Sciatic nerve (tissue), 2 donors: ENCODE data around the gene RAET1L. TPM values are rescaled to one million over a fixed set of nuclear protein-coding genes. Genes with fewer than 3 reads are reported as not detected.

Experiments used
- ATAC-seq: fragments of 200-7000 bp; cut with Tn5 transposase; one replicate; pipeline ENCODE4 v1.9.1; 2020; ENCODE audit warnings: mild to moderate bottlenecking, moderate library complexity
- DNase-seq: peaks from one replicate; pipeline ENCODE4 v3.0.0-alpha.2; 2020; ENCODE audit warnings: low spot score
- intact Hi-C: fragments of 100-400 bp; cut with DNase I; formaldehyde crosslinking; loops from one replicate; pipeline ENCODE4 v1.14.2; 2022
- total RNA-seq: library from RNA; stranded (reverse); fragmentation: NEBNext Ultra II Directional; extraction: Animal tissue kit (Norgen Biotek cat#: 25700); gene quantifications from one replicate; pipeline ENCODE4 v1.2.1, GENCODE V29; 2021
- donor health status: DM: no; HTN: no; CAD: no.
- donor health status: DM: no; HTN: no; CAD: no.

RAET1L gene
- total RNA-seq, 1 donor from 2014 or later: not detected

GRCh38 chr6:150050846-150051245 is 25.5 kb upstream of the RAET1L start:
- intact Hi-C loops: no loop called here
- no peak for DNase-seq
- no peak for ATAC-seq

DNA sequence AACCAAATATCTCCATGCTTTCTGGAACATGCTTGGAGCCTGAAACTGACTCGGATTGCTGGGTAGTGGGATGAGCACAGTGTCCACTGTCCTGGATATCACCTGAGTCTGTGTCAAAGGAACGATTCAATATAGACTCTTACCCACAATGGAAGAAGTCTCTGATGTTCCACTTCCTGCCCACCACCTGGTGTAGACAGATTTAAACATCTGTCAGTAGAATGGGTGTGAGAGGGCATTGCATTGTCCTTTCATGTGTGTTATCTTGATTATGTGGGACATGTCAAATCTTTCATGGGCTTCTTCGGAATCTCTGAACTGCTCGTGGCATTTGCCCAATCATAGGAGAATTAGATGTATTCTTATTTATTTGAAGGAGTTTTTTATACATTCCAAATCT is 22.8 kb upstream of the RAET1L start:
- ATAC-seq (no peak), DNase-seq (no peak)
- intact Hi-C loops: no loop called here

GRCh38 chr6:150046943-150047342 is 21.6 kb upstream of the RAET1L start:
- DNase-seq: no peak
- ATAC-seq: no peak
- intact Hi-C loops: no loop called here

DNA sequence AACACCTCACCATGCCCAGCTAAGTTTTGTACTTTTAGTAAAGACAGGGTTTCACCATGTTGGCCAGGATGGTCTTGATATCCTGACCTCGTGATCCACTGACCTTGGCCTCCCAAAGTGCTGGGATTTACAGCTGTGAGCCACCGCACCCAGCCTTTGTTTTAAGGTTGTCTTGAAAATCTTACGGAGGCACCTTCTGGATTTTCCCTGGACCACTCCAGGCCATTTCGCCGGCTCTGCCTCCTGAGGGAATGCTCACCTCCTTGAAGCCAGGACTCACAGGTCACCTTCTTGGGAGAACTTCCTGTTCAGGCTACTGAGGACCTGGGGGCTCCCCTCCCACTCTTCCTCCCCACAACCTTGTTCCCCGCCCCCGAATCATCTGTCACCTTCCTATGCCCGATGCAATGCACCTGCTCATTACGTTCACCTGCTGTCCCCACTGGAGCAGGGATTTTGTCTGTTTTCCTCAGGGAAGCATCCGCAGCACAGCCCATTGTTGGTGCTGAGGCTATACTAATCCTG is 19.4 kb upstream of the RAET1L start:
- DNase-seq (no peak), ATAC-seq (no peak)
- intact Hi-C loops: no loop called here

DNA sequence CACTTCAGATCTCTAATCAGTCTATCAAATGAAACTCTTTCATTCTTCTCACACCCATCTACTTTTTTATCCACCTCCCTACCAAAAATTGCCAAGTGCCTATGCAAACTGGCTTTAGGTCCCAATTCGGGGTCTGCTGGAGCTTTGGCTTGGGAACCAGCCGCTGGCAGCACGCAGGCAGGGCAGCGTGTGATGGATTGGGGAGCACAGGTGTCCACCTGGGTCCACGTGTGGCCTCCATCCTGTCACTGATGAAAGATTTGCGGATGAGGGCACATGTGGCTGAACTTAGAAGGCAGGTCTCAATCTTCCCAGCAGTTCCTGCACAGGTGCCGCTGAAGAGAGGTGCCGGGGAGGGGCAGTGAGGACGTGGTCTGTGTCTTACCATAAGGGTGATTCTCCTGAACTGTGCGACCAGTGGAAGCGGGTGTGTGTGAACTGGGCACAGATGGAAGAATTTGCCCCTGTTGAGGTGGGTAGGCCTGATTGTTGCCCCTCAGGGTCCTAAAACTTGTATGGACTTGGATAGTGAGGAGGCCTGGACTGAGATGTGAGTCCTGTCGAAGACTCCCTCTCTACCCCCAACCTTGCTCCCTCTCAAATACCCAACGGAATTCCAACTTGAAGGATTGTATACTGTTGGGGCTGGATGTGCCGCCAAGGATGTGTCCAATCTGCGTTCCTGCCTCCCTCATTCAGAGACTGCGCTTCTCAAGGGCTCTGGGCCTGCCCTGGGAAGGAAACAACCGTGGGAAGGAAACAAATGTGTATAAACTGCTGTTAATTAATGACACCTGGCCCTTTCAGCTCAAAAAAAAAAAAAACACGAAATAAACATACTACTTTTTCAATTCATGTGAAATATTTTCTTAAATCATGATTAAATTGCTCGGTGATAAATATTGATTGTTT is 18.4 kb upstream of the RAET1L start:
- intact Hi-C loops: no loop called here
- no peak for ATAC-seq
- no peak for DNase-seq

- intact Hi-C loops: no loop called here
Observed at GRCh38 chr6:150043096-150043495, 17.8 kb upstream of the RAET1L start.

GRCh38 chr6:150038202-150039062 is 13.1 kb upstream of the RAET1L start:
- DNase-seq (no peak), ATAC-seq (no peak)
- intact Hi-C loops: no loop called here

More at GRCh38 chr6:150043096-150043495, 17.8 kb upstream of the RAET1L start:
- ATAC-seq (no peak), DNase-seq (no peak)

DNA sequence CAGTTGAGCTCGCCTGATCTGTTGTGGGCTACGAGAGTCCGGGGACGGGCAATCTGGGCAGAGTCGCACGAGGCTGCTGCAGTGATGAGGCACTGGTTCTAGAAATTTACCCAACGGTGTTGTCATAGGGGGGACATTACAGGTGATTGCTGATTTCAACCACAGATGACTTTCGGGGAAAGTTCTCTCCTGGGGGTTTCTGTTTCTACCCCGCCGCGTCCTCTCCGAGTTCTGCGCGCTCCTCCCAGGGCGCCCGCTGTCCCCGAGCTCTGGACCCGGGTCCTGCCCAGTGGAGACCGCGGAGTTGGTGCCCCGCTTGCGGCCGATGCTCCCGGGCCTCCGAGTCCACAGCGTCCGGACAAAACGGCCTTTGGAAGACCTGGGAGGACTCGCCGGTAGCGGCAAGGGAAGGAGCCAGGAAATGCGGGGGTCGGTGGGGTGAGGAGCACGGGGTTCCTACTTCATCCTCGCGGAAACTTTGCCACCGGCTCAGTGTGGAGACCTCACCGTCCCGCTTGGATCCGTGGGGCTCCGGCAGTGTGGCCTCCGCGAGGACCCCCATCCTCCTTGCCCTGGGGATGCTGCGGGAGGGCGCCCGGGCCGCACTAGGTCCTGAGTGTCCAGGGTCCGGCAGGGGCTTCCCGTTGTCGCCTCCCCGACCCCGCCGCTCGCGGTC is 12.3 kb upstream of the RAET1L start:
- DNase-seq (no peak), ATAC-seq (peak; percentile 44)
- intact Hi-C loops: no loop called here

- ATAC-seq: no peak
- no peak for DNase-seq
- intact Hi-C loops: no loop called here
Observed at GRCh38 chr6:150036081-150036480, 10.7 kb upstream of the RAET1L start.

DNA sequence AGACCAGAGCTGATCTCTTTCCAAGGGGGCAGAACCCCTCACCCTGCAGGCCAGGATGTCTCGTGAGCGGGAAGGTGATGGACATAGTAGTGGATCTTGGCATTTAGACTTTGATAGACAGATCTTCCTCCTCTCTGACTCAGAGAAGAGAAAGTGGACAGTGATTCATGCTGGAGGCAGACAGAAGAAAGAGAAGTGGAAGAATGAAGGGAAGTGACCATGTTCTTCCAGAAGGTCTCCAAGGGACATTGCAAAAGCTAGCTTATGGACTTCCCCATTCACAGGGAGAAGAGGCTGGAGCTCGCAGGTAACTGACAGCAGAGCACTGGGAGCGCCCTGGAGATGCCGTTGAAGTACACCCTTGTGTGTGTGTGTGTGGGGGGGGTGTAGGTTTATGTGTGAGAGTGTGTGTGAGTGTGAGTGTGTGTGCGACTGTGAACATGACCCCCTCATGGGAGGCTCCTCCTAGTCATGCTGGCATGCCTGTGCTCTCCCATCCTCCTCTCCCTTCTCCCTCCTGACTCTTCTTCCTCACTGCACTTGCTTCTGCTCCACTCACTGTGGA is 8.0 kb upstream of the RAET1L start:
- DNase-seq (no peak), ATAC-seq (no peak)
- intact Hi-C loops: no loop called here

GRCh38 chr6:150032598-150032997 is 7.3 kb upstream of the RAET1L start:
- ATAC-seq (no peak), DNase-seq (no peak)
- intact Hi-C loops: no loop called here

- ATAC-seq: no peak
- intact Hi-C loops: no loop called here
- DNase-seq: no peak
Observed at GRCh38 chr6:150030611-150031010, 5.3 kb upstream of the RAET1L start.

GRCh38 chr6:150029749-150030148 is 4.4 kb upstream of the RAET1L start:
- ATAC-seq (no peak), DNase-seq (no peak)
- intact Hi-C loops: no loop called here

DNA sequence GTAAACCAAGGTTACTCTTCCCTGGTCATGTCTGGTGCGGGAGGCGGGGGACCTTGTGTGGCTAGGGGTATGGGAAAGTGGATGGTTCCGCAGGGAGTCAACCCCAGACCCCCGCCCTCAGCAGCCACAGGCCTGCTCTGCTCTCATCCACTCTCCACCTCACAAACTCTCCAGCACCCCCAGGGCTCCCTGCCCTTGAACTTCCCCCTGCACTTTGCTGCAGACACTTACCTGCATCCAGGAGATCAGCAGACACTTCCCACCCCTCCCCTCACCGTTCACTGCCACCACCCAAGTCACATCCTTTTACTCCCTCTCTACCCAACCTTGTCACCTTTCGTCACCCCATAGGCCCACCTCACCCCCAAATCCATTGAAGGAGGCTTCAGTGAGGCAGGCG is 3.9 kb upstream of the RAET1L start:
- intact Hi-C loops: no loop called here
- no peak for ATAC-seq
- no peak for DNase-seq

DNA sequence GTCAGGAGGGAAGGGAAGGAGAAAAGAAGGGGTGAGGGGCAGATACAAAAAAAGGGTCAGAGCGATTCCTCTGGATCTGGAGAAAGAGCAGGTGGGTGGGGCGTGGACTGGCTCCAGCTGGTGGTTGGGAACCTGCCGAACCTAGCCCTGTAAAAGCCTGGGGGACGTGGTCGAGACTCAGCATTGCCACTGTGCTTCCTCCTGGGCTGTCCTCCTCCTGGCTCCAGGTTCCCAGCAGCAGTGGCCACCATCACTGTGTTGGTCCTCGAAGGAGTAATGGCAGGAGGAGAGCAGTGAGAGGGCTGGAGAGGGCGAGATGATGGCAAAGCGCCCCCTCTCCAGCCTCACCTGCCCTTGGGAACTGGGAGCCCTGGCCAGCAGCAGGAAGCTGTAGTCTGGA is 3.5 kb upstream of the RAET1L start:
- no peak for DNase-seq

GRCh38 chr6:150027806-150028565 is 2.7 kb upstream of the RAET1L start:
- ATAC-seq: no peak
- DNase-seq: no peak
- intact Hi-C loops: no loop called here

More for the DNA sequence above, 3.5 kb upstream of the RAET1L start:
- no peak for ATAC-seq
- intact Hi-C loops: no loop called here

DNA sequence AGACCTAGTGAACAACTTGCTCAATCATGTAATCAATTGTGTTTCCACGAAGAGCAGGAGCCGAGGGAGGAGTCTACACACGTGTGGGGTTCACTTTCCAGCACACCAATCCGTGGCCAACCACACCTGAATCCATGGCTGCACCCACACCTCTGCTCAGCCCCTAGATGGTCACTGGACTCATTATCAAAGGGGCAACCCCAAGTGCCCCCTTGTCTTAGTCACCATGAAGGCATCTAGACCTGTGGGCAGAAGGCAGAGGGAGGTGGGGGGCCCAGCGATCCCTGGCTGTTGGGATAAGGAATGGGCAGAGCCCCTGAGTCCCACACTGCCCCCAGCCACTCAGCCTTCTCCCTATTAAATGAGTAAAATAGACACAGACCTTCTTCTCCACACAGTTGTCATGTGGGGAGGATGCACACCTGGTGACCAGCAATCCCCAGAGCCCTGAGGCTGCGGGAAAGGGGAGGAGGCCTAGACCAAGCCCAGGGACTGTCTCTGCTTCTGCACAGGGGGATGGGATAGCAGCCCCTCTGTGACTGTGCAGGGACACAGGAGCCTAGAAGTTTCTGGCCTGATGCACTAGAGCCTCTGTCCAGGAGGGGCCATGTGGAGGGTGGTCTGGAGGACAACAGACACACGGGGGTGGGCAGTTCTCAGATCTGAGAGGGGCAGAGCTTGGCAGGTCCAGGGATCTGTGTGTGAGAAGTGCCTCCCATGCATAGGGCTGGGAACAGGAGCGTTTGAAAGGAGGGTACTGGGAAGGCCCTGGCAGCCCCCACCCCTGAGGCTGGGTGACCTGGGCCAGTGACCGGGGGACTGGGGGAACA is 1.9 kb upstream of the RAET1L start:
- no peak for ATAC-seq
- no peak for DNase-seq
- intact Hi-C loops: no loop called here
